Activated naive CD8-positive, alpha-beta T cell treated with anti-CD3 and anti-CD28 coated beads, Interleukin-2, amount 50 U/mL, for 24 hours (primary cell): ENCODE results near the gene NDUFB11.

ENCODE experiments used
- ATAC-seq: fragments of 150-1000 bp; cut with Tn5 transposase; one replicate; pipeline ENCODE4 v1.10.0; 2021
- DNase-seq: peaks from one replicate; pipeline ENCODE4 v3.0.0; 2021
- H3K27ac Mint-ChIP-seq: one replicate; pipeline ENCODE4 v1.8.0; 2021; ENCODE audit warnings: mild to moderate bottlenecking, mixed read lengths
- H3K27me3 Mint-ChIP-seq: one replicate; pipeline ENCODE4 v1.8.0; 2021; ENCODE audit warnings: mixed read lengths
- H3K36me3 Mint-ChIP-seq: one replicate; pipeline ENCODE4 v1.8.0; 2021; ENCODE audit warnings: low read depth, mixed read lengths
- H3K4me1 Mint-ChIP-seq: one replicate; pipeline ENCODE4 v1.8.0; 2021; ENCODE audit warnings: mixed read lengths
- H3K4me3 Mint-ChIP-seq: one replicate; pipeline ENCODE4 v1.8.0; 2021; ENCODE audit warnings: mild to moderate bottlenecking, moderate library complexity, mixed read lengths
- H3K9me3 Mint-ChIP-seq: one replicate; pipeline ENCODE4 v1.8.0; 2021; ENCODE audit warnings: mixed read lengths

The NDUFB11 gene

DNA sequence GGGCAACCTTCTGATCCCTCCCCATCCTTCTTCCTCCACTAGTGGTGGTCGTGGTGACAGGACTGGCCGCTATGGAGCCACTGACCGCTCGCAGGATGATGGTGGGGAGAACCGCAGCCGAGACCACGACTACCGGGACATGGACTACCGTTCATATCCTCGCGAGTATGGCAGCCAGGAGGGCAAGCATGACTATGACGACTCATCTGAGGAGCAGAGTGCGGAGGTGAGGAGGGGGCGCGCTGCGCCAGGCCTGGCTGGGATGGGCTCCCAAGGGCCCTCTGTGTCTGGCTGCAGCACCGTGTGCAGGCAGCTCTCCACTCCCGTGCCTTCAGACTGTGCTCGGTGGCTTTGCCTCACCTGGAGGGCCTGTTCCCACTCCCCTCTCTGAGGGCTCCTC lies 24.8 kb upstream of the NDUFB11 start:
- no peaks in the 10 kb centered on the region for H3K9me3 Mint-ChIP-seq
- no peak overlapping the region for H3K27ac Mint-ChIP-seq
- H3K27me3 Mint-ChIP-seq = no peaks in the 10 kb centered on the region
- peaks cover 3% of the 10 kb centered on the region for H3K4me1 Mint-ChIP-seq
- H3K4me3 Mint-ChIP-seq = no peak overlapping the region
- no peak for ATAC-seq
- peaks cover 5% of the 10 kb centered on the region for H3K36me3 Mint-ChIP-seq
- DNase-seq = no peak

DNA sequence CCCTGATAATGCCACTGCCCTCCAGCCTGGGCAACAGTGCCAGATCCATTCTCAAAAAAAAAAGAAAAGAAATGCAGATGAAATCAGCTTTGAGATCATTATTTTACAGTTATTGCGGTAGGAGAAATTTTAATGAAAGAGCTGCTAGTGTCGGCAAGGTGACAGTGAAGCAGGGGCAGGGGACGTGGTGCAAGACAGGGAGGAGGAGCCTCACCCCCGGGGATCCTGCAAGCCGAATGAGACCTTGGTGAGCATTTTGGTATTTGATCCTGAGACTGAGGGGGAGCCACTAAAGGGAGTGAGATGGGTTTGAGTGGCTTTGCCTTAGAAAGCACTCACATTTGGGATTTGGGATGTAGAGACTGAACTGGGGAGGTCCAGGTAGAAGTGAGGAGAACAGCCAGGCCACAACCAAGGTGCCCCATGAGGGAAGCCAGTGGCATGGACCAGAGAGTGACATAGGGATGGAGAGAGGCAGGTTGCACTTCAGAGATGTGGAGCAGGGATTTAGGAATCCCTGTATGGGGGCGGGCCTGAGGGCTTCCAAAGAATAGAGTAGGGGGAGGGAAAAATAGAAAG lies 24.1 kb upstream of the NDUFB11 start:
- ATAC-seq = no peak
- Mint-ChIP-seq H3K27me3 (no peaks in the 10 kb centered on the region), H3K4me3 (no peak overlapping the region), H3K36me3 (peaks cover 5% of the 10 kb centered on the region), H3K4me1 (peaks cover 3% of the 10 kb centered on the region), H3K9me3 (no peaks in the 10 kb centered on the region), H3K27ac (peak overlapping the region; percentile 8)
- no peak for DNase-seq

DNA sequence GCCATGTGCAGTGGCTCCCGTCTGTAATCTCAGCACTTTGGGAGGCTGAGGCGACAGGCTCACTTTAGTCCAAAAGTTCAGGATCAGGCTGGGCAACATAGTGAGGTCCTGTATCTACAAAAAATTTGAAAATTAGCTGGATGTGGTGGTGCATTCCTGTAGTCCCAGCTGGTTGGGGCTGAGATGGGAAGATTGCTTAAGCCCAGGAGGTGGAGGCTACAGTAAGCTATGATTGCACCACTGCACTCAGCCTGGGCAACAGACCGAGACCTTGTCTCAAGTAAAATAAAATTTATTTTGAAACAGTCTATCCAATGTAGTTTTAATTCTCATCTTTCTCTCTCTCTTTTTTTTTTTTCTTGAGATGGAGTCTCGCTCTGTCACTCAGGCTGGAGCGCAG lies 21.6 kb upstream of the NDUFB11 start:
- Mint-ChIP-seq H3K4me1 (peaks cover 3% of the 10 kb centered on the region), H3K4me3 (no peak overlapping the region), H3K27me3 (no peaks in the 10 kb centered on the region), H3K36me3 (peaks cover 7% of the 10 kb centered on the region), H3K27ac (no peak overlapping the region), H3K9me3 (no peaks in the 10 kb centered on the region)
- ATAC-seq = no peak
- no peak for DNase-seq

DNA sequence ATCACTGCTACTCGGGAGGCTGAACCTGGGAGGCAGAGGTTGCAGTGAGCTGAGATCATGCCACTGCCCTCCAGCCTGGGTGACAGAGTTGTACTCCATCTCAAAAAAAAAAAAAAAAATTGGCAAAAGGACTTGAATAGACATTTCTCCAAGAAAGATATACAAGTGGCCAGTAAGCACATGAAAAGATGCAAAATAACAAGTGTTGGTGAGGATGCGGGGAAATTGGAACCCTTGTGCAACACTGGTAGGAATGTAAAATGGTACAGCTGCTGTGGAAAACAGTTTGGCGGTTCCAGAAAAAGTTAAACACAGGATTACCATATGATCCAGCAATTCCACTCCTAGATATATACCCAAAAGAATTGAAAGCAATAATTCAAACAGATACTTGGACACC lies 19.9 kb upstream of the NDUFB11 start:
- Mint-ChIP-seq H3K27ac (no peak overlapping the region), H3K36me3 (peaks cover 7% of the 10 kb centered on the region), H3K4me1 (peaks cover 3% of the 10 kb centered on the region), H3K27me3 (no peaks in the 10 kb centered on the region), H3K4me3 (no peak overlapping the region), H3K9me3 (no peaks in the 10 kb centered on the region)
- ATAC-seq (no peak), DNase-seq (no peak)

DNA sequence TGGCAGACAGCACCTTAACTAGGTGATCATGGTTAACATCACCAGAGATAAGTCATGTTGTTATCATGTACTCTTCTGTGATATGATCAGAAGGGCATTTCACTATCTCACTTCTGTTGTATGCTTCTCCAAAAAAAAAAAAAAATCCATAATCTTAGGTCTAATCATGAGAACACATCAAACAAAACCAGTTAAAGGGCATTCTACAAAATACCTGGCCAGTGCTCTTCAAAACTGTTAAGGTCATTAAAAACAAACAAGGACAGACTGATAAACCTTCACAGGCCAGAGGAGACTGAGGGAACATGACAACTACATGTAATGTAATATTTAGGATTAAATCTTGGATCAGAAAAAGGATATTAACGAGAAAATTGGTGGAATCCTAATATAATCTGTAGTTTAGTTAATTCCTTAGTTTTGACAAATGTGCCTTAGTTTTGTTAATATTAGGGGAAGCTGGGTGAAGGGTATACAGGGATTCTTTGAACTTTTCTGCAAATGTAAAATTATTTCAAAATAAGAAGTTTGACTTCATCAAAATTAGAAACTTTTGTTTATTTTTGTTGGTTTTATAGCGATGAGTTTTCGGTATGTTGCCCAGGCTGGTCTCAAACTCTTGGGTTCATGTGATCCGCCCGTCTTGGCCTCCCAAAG lies 18.6 kb upstream of the NDUFB11 start:
- H3K9me3 Mint-ChIP-seq = no peaks in the 10 kb centered on the region
- DNase-seq (no peak), ATAC-seq (no peak)
- H3K27ac Mint-ChIP-seq = no peak overlapping the region
- peaks cover 3% of the 10 kb centered on the region for H3K4me1 Mint-ChIP-seq
- H3K27me3 Mint-ChIP-seq = no peaks in the 10 kb centered on the region
- H3K4me3 Mint-ChIP-seq = no peak overlapping the region
- H3K36me3 Mint-ChIP-seq = peaks cover 8% of the 10 kb centered on the region

DNA sequence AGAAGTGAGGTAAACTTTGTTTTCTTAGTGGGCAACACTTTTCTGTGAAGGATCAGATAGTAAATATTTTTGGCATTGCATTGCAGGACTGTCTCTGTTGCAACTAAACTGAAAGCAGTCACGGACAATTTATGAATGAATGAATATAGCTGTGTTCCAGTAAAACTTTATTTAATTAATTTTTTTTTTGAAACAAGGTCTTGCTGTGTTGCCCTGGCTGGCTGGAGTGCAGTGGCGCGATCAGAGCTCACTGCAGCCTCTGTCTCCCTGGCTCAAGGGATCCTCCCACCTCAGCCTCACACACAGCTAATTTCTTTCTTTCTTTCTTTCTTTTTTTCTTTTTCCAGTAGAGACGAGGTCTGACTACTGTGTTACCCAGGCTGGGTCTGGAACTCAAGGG lies 16.3 kb upstream of the NDUFB11 start:
- H3K4me1 Mint-ChIP-seq = no peaks in the 10 kb centered on the region
- no peaks in the 10 kb centered on the region for H3K9me3 Mint-ChIP-seq
- DNase-seq (no peak), ATAC-seq (no peak)
- no peak overlapping the region for H3K27ac Mint-ChIP-seq
- H3K36me3 Mint-ChIP-seq = peaks cover 20% of the 10 kb centered on the region
- H3K4me3 Mint-ChIP-seq = no peak overlapping the region
- no peaks in the 10 kb centered on the region for H3K27me3 Mint-ChIP-seq

DNA sequence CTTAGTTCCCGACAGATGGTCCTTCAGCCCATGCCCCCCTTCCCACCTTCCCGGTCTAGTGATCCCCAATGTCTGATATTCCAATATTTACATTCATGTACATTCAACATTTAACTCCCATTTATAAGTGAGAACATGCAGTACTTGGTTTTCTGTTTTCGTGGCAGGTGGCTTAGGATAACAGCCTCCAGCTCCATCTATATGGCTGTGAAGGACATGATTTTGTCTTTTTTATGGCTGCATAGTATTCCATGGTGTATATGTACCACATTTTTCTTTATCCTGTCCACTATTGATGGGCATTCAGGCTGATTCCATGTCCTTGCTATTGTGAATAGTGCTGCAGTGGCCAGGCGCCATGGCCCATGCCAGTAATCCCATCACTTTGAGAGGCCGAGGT lies 14.3 kb upstream of the NDUFB11 start:
- no peaks in the 10 kb centered on the region for H3K27me3 Mint-ChIP-seq
- ATAC-seq = no peak
- H3K4me1 Mint-ChIP-seq = no peaks in the 10 kb centered on the region
- peaks cover 19% of the 10 kb centered on the region for H3K36me3 Mint-ChIP-seq
- no peak overlapping the region for H3K27ac Mint-ChIP-seq
- no peak for DNase-seq
- no peak overlapping the region for H3K4me3 Mint-ChIP-seq
- H3K9me3 Mint-ChIP-seq = no peaks in the 10 kb centered on the region

DNA sequence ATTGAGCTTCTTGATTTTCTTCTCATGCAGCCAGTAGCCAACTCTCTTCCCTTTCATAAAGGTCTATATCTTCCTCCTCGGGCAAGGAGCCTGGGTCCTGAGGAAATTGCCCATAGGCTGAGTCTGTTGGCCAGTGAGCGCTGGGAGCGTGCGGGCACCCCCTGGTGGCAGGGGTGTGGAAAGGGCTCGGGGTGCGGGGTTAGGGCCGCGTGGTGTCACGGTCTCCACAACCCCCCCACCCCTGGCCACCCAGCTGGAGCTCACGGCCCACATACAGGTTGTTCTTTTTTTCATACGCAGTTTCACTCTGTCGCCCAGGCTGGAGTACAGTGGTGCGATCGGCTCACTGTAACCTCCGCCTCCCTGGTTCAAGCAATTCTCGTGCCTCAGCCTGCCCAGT lies 13.6 kb upstream of the NDUFB11 start:
- Mint-ChIP-seq H3K36me3 (peaks cover 19% of the 10 kb centered on the region), H3K4me1 (no peaks in the 10 kb centered on the region), H3K4me3 (no peak overlapping the region), H3K27ac (no peak overlapping the region), H3K9me3 (no peaks in the 10 kb centered on the region), H3K27me3 (no peaks in the 10 kb centered on the region)
- ATAC-seq (no peak), DNase-seq (no peak)

DNA sequence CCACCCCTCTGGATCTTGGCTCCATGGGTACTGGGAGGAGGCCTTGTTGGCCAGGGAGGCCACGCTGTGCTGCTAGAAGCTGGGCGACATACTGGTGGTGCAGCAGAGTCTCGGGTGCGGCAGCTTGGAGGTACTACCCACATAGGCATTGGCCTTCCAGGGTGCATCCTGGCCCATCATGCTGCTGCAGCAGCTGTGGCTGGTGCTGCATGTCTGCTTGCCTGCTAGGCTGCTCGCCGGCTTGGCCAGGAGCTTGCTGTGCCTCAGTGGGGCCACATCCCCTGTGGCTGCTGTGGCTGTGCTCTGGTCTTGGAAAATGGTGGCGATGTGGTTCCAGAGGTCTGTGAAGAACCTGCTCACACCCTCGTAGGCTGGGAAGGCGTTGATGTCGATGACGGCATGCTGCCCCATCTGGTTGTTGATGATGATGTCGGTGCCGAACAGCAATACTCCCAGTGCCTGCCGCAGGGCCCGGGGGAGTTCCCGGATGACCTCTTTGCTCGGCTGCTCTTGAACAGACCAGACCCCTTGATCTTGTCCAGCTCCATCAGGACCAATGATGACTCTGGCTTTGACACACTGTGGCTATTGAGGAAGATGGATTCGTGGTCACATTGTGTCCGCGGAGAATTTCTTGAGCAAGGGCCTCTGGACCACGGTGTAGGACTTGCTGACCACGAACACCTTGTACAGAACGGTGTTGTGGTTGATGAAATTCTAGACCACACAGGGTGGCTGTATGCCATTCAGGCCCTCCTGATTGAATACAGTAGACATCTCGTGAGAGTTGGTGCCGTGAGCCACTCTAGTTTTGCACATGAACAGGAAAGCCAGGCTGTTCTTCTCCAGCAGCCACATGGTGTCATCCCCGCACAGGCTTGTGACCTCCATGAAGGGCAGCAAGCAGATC lies 12.4 kb upstream of the NDUFB11 start:
- Mint-ChIP-seq H3K27ac (no peak overlapping the region), H3K36me3 (peaks cover 17% of the 10 kb centered on the region), H3K9me3 (no peaks in the 10 kb centered on the region), H3K4me1 (no peaks in the 10 kb centered on the region), H3K4me3 (no peak overlapping the region), H3K27me3 (no peaks in the 10 kb centered on the region)
- DNase-seq (no peak), ATAC-seq (no peak)

DNA sequence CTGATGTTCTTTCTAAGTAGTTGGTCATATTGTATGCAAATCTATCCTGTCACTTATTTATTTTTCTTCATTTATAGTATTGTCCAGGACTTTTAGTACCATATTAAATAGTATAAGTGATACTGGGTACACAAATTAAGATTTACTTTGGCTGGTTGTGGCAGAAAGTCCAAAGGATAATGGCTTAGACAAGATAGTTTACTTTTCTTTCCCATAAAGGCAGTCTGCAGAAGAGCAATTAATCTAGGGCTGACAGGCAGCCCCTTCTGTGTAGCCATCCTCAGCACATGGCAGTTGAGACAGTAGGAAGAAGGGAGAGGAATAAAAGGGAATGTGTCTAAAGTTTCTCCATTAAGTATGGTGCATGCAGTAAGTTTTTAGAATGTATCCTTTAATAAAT lies 6.9 kb upstream of the NDUFB11 start:
- Mint-ChIP-seq H3K4me3 (no peak overlapping the region), H3K27ac (peak overlapping the region; percentile 35), H3K4me1 (peaks cover 26% of the 10 kb centered on the region), H3K9me3 (no peaks in the 10 kb centered on the region), H3K27me3 (no peaks in the 10 kb centered on the region), H3K36me3 (peaks cover 26% of the 10 kb centered on the region)
- ATAC-seq (no peak), DNase-seq (no peak)

DNA sequence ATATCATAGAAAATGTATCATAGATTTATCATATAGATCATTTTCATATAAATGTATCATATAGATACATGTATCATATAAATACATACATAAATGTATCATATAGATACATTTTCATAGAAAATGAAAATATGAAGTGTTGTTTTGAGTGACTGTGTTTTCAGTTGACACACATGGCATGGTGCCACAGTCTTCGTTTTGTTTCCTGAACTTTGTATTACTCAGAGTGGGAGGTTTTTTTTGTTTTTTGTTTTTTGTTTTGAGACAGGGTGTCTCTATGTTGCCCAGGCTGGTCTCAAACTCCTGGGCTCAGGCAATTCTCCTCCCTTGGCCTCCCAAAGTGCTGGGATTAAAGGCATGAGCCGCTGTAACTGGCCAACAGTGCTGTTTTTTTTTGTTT lies 4.4 kb upstream of the NDUFB11 start:
- no peaks in the 10 kb centered on the region for H3K9me3 Mint-ChIP-seq
- DNase-seq (no peak), ATAC-seq (no peak)
- H3K27me3 Mint-ChIP-seq = no peaks in the 10 kb centered on the region
- peaks cover 31% of the 10 kb centered on the region for H3K4me1 Mint-ChIP-seq
- no peak overlapping the region for H3K27ac Mint-ChIP-seq
- H3K4me3 Mint-ChIP-seq = no peak overlapping the region
- peaks cover 27% of the 10 kb centered on the region for H3K36me3 Mint-ChIP-seq

DNA sequence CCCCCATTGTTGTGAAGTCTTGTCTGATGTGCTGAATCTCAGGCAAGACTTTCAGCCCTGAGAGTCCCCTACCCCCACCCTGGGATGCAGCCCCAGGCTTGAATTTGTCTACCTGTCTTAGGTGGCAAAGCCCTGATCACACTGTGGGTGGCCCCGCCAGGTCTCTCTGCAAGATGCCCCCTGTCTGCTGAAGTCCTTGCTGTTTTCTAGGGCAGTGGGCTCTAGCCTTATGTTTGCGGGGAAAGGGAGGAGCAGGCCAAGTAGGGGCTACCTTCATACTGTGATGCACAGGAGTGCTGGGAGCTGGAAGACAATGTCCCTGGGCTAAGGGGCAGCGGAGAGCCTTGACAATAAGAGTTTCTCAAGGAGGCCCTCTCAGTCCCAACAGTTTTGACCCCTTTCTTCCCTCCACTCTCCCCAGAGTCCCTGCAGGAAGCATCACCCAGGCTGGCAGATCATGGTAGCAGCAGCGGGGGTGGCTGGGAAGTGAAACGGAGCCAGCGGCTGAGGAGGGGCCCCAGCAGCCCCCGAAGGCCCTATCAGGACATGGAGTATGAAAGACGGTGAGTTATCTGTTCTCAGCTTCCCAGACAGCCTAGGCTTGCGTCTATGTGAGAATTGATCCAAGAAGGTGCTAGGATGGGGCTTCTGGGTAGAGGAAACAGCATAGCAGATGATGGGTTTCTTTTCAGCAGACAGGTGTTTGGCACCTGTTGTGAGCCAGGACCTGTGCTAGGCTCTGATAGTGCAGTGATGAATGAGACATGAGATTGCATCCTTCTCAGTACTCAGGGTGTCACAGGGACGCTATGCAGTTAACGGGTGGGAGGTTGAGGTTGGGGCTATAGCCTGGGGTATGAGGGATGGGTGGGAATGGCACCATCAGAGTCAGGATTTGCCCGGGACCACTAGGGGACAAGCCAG lies 2.7 kb upstream of the NDUFB11 start:
- Mint-ChIP-seq H3K4me1 (peaks cover 37% of the 10 kb centered on the region), H3K4me3 (peak overlapping the region; percentile 34), H3K27me3 (no peaks in the 10 kb centered on the region), H3K9me3 (no peaks in the 10 kb centered on the region), H3K36me3 (peaks cover 34% of the 10 kb centered on the region), H3K27ac (peak overlapping the region; percentile 56)
- ATAC-seq (no peak), DNase-seq (no peak)

DNA sequence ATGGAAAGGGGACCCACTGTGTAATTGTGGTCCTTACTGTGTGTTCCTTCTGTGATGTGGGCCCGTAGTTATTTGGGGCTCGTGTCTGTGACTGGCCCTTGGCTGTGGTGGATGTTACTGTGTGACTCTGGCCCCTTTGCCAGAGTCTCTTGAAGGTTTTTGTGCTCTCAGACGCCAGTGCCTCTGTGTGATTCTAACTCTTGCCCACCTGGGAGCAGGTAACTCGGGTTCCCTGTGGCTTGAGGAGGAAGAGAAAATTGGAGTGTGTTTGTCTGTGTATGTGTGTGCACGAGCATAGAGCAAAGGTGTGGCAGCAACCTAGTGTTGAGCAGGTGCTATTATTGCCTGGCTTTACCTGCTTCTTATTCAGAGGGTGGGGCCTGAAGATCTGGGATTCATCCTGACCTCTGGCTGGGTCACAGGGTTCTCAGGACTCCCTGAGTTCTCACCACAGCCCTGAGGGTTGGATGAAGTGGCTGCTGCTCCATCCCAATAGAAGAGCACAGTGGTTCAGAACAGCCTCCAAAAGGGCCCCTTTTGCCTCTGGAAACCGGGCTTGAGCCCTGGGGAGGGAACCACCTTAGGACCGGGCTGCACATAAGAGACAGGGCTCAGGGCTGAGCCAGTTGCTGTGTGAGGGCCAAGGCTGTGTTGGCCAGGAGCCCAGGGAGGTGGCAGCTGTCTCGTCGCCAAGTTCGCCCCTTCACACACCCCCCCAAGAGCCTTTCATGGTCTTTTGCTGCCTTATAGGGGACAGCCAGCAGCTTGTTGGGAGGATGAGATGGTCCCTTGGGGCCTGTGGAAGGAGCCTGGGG lies 1.8 kb upstream of the NDUFB11 start:
- Mint-ChIP-seq H3K36me3 (peaks cover 30% of the 10 kb centered on the region), H3K4me1 (peaks cover 34% of the 10 kb centered on the region), H3K9me3 (no peaks in the 10 kb centered on the region), H3K4me3 (peak overlapping the region; percentile 97), H3K27ac (peak overlapping the region; percentile 99), H3K27me3 (no peaks in the 10 kb centered on the region)
- no peak for ATAC-seq
- DNase-seq = no peak
